Measurements from ENCODE around the gene GDPD4.

- TF ChIP-seq POLR2A (IDR thresholded peaks at IDR 0.05; ENCODE audit: low read length) (no peak), GATA1 (IDR thresholded peaks at IDR 0.05; ENCODE audit: low read depth, low read length) (no peak)
Measured at GRCh38 chr11:77231800-77232199, 69.7 kb downstream of the GDPD4 start.

All from erythroblast (primary cell).